Endodermal cell (in vitro differentiated cells): ENCODE results near the gene HOXC9. TPM values are rescaled to one million over a fixed set of nuclear protein-coding genes. Genes with fewer than 3 reads are reported as not detected.
A peak's percentile ranks its signal among the peaks of the same experiment; 100 is the strongest.

ENCODE experiments used
- DNase-seq: peaks from one replicate; pipeline ENCODE4 v3.0.0-alpha.2; 2017
- H3K27ac ChIP-seq: 2 replicates; pipeline ENCODE4 v1.5.1; 2013; ENCODE audit warnings: mild to moderate bottlenecking, low read depth, low read length, moderate library complexity
- H3K27me3 ChIP-seq: 2 replicates; pipeline ENCODE4 v1.6.1; 2013; ENCODE audit warnings: mild to moderate bottlenecking, low read length, moderate library complexity; ENCODE audit not compliant: insufficient read depth, control insufficient read depth, poor library complexity, severe bottlenecking
- H3K36me3 ChIP-seq: 2 replicates; pipeline ENCODE4 v1.7.0; 2013; ENCODE audit warnings: mild to moderate bottlenecking, low read length, moderate library complexity; ENCODE audit not compliant: control insufficient read depth, insufficient read depth
- H3K4me1 ChIP-seq: one replicate; pipeline ENCODE4 v1.7.0; 2013; ENCODE audit warnings: low read length; ENCODE audit not compliant: control insufficient read depth, insufficient read depth
- H3K4me3 ChIP-seq: 2 replicates; pipeline ENCODE4 v1.5.1; 2013; ENCODE audit warnings: mild to moderate bottlenecking, low read length, moderate library complexity
- H3K9ac ChIP-seq: 2 replicates; pipeline ENCODE4 v1.6.1; 2013; ENCODE audit warnings: mild to moderate bottlenecking, low read length, moderate library complexity; ENCODE audit not compliant: poor library complexity, severe bottlenecking; ENCODE audit errors: extremely low read depth
- H3K9me3 ChIP-seq: 2 replicates; pipeline ENCODE4 v1.6.1; 2013; ENCODE audit warnings: mild to moderate bottlenecking, low read length, moderate library complexity; ENCODE audit not compliant: control insufficient read depth
- H3K27ac Mint-ChIP-seq: 2 replicates; pipeline ENCODE4 v1.8.0; 2020; ENCODE audit warnings: mixed read lengths
- H3K27me3 Mint-ChIP-seq: 2 replicates; pipeline ENCODE4 v1.8.0; 2021; ENCODE audit warnings: mild to moderate bottlenecking, mixed read lengths; ENCODE audit not compliant: insufficient read depth
- H3K36me3 Mint-ChIP-seq: 2 replicates; pipeline ENCODE4 v1.8.0; 2020; ENCODE audit warnings: low read depth, mixed read lengths
- H3K4me1 Mint-ChIP-seq: 2 replicates; pipeline ENCODE4 v1.8.0; 2020; ENCODE audit warnings: mixed read lengths
- H3K4me3 Mint-ChIP-seq: 2 replicates; pipeline ENCODE4 v1.8.0; 2020; ENCODE audit warnings: mild to moderate bottlenecking, moderate library complexity, mixed read lengths
- H3K9me3 Mint-ChIP-seq: 2 replicates; pipeline ENCODE4 v1.8.0; 2020; ENCODE audit warnings: mild to moderate bottlenecking, mixed read lengths
- WGBS, 2 experiments: methylation state at CpG; one replicate each; pipeline versions ENCODE4 v1.1.5 to v1.1.7; 2013; ENCODE audit warnings: missing lambda C conversion rate in 2 of 2, mixed read lengths in 1 of 2; ENCODE audit not compliant: insufficient coverage in 1 of 2, insufficient read length in 1 of 2; 5-methylcytosine and 5-hydroxymethylcytosine counted together
- total RNA-seq, 2 donors: library from RNA; stranded (reverse); fragmentation: NEBNext Ultra II Directional in 1 of 2; extraction: Animal tissue kit (Norgen Biotek cat#: 25700) in 1 of 2; gene quantifications; 2 replicates in 1 of 2; 3 replicates in 1 of 2; pipeline ENCODE4 v1.2.1, GENCODE V29; 2021
- TF ChIP-seq, protein P1 (sequence below): fragments of 200-600 bp; sonication (generic); conservative IDR thresholded peaks from 2 replicates; pipeline ENCODE4 v1.5.0; 2021; ENCODE audit warnings: antibody characterized with exemption, mild to moderate bottlenecking

The HOXC9 gene
- total RNA-seq, 2 donors from 2014 or later = not detected

DNA sequence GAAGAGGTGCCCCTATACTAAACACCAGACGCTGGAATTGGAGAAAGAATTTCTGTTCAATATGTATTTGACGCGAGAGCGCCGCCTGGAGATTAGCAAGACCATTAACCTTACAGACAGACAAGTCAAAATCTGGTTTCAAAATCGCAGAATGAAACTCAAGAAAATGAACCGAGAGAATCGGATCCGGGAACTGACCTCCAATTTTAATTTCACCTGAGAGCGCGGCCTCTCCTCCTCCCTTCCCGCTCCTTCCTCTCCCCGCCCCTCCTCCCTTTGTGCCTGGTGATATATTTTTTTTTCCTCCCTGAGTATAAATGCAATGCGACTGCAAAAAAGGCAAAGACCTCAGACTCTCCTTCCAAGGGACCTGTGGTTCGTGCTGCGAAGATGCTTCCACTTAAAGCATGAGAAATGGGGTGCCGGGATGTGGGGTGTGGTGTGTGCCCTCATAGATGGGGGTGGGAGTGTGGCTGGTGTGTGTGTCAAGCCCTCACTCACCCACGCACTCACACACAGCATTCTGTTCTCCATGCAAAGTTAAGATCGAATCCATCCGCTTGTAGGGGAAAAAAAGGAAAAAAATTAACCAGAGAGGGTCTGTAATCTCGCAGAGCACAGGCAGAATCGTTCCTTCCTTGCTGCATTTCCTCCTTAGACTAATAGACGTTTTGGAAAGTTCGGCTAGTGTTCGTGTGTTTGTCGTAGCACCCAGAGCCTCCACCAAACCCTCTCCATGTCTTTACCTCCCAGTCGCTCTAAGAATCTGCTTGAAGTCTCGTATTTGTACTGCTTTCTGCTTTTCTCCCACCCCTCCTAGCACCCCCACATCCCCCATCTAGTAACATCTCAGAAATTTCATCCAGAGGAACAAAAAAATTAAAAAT is 10.5 kb upstream of the HOXC9 start:
- H3K4me3 Mint-ChIP-seq = no peak overlapping the region
- no peaks in the 10 kb centered on the region for H3K4me1 ChIP-seq
- no peak overlapping the region for H3K4me3 ChIP-seq
- no peak overlapping the region for H3K27ac Mint-ChIP-seq
- 17 to 20% methylated on average over 20 to 27 of the region's 28 CpGs for WGBS, 2 experiments
- no peaks in the 10 kb centered on the region for H3K36me3 ChIP-seq
- peaks cover 11% of the 10 kb centered on the region for H3K9me3 Mint-ChIP-seq
- no peak overlapping the region for H3K27ac ChIP-seq
- TF ChIP-seq, protein P1, sequence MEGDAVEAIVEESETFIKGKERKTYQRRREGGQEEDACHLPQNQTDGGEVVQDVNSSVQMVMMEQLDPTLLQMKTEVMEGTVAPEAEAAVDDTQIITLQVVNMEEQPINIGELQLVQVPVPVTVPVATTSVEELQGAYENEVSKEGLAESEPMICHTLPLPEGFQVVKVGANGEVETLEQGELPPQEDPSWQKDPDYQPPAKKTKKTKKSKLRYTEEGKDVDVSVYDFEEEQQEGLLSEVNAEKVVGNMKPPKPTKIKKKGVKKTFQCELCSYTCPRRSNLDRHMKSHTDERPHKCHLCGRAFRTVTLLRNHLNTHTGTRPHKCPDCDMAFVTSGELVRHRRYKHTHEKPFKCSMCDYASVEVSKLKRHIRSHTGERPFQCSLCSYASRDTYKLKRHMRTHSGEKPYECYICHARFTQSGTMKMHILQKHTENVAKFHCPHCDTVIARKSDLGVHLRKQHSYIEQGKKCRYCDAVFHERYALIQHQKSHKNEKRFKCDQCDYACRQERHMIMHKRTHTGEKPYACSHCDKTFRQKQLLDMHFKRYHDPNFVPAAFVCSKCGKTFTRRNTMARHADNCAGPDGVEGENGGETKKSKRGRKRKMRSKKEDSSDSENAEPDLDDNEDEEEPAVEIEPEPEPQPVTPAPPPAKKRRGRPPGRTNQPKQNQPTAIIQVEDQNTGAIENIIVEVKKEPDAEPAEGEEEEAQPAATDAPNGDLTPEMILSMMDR = peak; percentile 63
- H3K27me3 Mint-ChIP-seq = peaks cover 100% of the 10 kb centered on the region
- peaks cover 100% of the 10 kb centered on the region for H3K27me3 ChIP-seq
- H3K36me3 Mint-ChIP-seq = no peaks in the 10 kb centered on the region
- no peaks in the 10 kb centered on the region for H3K4me1 Mint-ChIP-seq
- no peak overlapping the region for H3K9ac ChIP-seq
- H3K9me3 ChIP-seq = peaks cover 8% of the 10 kb centered on the region
- DNase-seq = no peak

DNA sequence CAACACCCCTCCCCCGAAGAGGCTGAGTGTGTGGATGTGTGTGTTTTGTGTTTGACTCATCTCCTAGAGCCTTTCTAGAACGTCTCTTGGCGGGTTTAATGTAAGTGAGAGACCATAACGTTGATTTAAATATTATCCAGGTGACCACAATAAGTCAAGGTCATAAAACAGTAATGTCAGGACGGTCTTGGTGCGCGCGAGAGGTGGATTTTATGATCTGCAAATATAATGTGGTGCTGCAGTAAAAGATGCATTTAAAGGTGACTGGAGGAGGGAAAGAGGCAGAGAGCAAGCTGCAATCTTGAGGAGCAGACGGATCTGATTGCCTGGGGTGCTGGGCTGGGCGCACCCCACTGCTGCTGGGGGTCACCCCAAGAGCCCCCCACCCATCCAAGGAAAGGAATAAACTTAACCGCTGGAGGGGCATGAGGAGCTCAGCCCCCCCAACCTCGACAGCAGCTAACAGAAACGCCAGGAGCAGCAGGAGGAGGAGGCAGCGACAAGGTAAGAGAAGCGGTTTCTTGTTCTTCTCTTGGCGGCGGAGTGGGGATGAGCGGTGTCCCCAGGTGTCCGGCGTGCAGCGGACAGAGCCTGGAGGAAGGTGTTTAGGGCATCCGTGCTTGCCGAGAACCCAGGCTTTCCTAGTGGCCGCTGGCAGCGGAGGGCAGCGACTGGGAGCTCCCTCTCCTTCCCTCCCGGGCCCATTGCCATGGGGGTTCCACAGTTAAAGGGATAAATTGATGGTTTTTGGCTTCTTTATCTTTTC is 9.5 kb upstream of the HOXC9 start:
- H3K4me3 Mint-ChIP-seq = no peak overlapping the region

DNA sequence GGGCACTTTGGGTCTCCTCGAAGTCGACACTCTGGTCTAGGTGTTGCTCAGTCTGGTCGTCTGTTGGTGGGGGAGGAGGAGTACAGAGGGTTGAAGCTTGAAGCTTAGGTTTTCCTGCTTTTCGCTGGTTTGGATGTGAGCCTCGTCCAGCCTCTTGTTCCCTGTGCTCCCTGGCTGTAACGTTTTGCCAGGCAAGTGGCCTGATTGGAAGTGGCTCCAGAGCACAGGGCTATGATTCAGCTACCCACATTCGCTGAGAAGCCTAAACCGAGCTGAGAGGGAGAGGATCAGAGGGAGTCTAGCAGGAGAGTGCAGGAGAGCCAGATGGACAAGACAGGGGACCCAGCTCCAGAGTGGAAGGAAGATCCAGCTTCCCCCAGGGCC is 8.9 kb upstream of the HOXC9 start:
- WGBS, 2 experiments = 0 to 8% methylated on average over 2 to 8 of the region's 8 CpGs
- Histone ChIP-seq H3K9ac (no peak overlapping the region), H3K27ac (no peak overlapping the region), H3K4me1 (no peaks in the 10 kb centered on the region), H3K4me3 (no peak overlapping the region), H3K36me3 (no peaks in the 10 kb centered on the region), H3K27me3 (peaks cover 100% of the 10 kb centered on the region), H3K9me3 (no peaks in the 10 kb centered on the region)
- DNase-seq = no peak
- TF ChIP-seq, protein P1 = no peak
- Mint-ChIP-seq H3K36me3 (no peaks in the 10 kb centered on the region), H3K9me3 (peaks cover 2% of the 10 kb centered on the region), H3K27ac (no peak overlapping the region), H3K4me3 (no peak overlapping the region), H3K27me3 (peaks cover 100% of the 10 kb centered on the region), H3K4me1 (peaks cover 3% of the 10 kb centered on the region)

More for the DNA sequence above, 9.5 kb upstream of the HOXC9 start:
- TF ChIP-seq, protein P1 = no peak
- H3K4me1 ChIP-seq = no peaks in the 10 kb centered on the region
- no peak overlapping the region for H3K9ac ChIP-seq
- Mint-ChIP-seq H3K4me1 (peaks cover 3% of the 10 kb centered on the region), H3K36me3 (no peaks in the 10 kb centered on the region), H3K27me3 (peaks cover 100% of the 10 kb centered on the region), H3K9me3 (peaks cover 5% of the 10 kb centered on the region), H3K27ac (no peak overlapping the region)
- H3K9me3 ChIP-seq = peaks cover 2% of the 10 kb centered on the region
- peaks cover 100% of the 10 kb centered on the region for H3K27me3 ChIP-seq
- DNase-seq = no peak
- WGBS, 2 experiments = 22 to 35% methylated on average over 10 to 27 of the region's 27 CpGs
- H3K4me3 ChIP-seq = no peak overlapping the region
- H3K36me3 ChIP-seq = no peaks in the 10 kb centered on the region
- H3K27ac ChIP-seq = no peak overlapping the region
